Left cardiac atrium (tissue), 4 donors: ENCODE data around the gene HOMER2. TPM values are rescaled to one million over a fixed set of nuclear protein-coding genes. Genes with fewer than 3 reads are reported as not detected.

ENCODE experiments used
- ATAC-seq, 2 donors: fragments of 200-7000 bp; cut with Tn5 transposase; one replicate each; pipeline ENCODE4 v1.9.1; 2020; ENCODE audit warnings: mild to moderate bottlenecking in 2 of 2, moderate library complexity in 2 of 2
- DNase-seq: peaks from one replicate; pipeline ENCODE4 v3.0.0-alpha.2; 2020
- intact Hi-C, 2 donors: fragments of 100-400 bp; cut with DNase I; formaldehyde crosslinking; loops; one replicate each; pipeline versions ENCODE4 v1.14.1 to v1.15.1; 2022 to 2023
- total RNA-seq, 2 donors: library from RNA; stranded (reverse); fragmentation: NEBNext Ultra II Directional; extraction: Animal tissue kit (Norgen Biotek cat#: 25700); gene quantifications; one replicate each; pipeline ENCODE4 v1.2.1, GENCODE V29; 2021
- donor health status: DM: no; HTN: yes; CAD: no.
- donor health status: DM: no; HTN: yes; CAD: no; lungs with severe emphysema.
- donor health status: DM: yes; HTN: yes; CAD: no.
- donor health status: Dilated cardiomyopathy.

HOMER2 gene
- total RNA-seq, 2 donors from 2014 or later: 12.6 to 19.2 TPM

- intact Hi-C loops: loop anchor here (2.0 to 10.0 kb wide), 2 partner anchors 151 to 155 kb away; no protein-coding TSS in a partner anchor
- peak; percentile 92 for ATAC-seq
- peak; percentile 81 for DNase-seq
Measured at GRCh38 chr15:82849556-82850512, 102.7 kb downstream of the HOMER2 start.

- DNase-seq (no peak), ATAC-seq (no peak)
- intact Hi-C loops: loop anchor here in 1 of 2 donors (10.0 kb wide), 1 partner anchor 156 kb away; no protein-coding TSS in a partner anchor
Measured at GRCh38 chr15:82848241-82848993, 104.1 kb downstream of the HOMER2 start.

- DNase-seq (no peak), ATAC-seq (no peak)
- intact Hi-C loops: loop anchor here in 1 of 2 donors (10.0 kb wide), 1 partner anchor 157 kb away; no protein-coding TSS in a partner anchor
Measured at GRCh38 chr15:82847703-82848102, 104.8 kb downstream of the HOMER2 start.

- DNase-seq (no peak), ATAC-seq (no peak)
- intact Hi-C loops: loop anchor here in 1 of 2 donors (10.0 kb wide), 1 partner anchor 158 kb away; no protein-coding TSS in a partner anchor
Measured at GRCh38 chr15:82846621-82847020, 105.9 kb downstream of the HOMER2 start.

- ATAC-seq (no peak), DNase-seq (no peak)
- intact Hi-C loops: loop anchor here in 1 of 2 donors (10.0 kb wide), 1 partner anchor 159 kb away; no protein-coding TSS in a partner anchor
Measured at GRCh38 chr15:82845686-82846085, 106.8 kb downstream of the HOMER2 start.

GRCh38 chr15:82843566-82843965 lies 109.0 kb downstream of the HOMER2 start:
- ATAC-seq (no peak), DNase-seq (no peak)
- intact Hi-C loops: loop anchor here in 1 of 2 donors (10.0 kb wide), 1 partner anchor 161 kb away; no protein-coding TSS in a partner anchor

GRCh38 chr15:82840166-82840565 lies 112.4 kb downstream of the HOMER2 start:
- ATAC-seq: no peak
- no peak for DNase-seq
- intact Hi-C loops: loop anchor here in 1 of 2 donors (10.0 kb wide), 1 partner anchor 165 kb away; no protein-coding TSS in a partner anchor

GRCh38 chr15:82839136-82839535 lies 113.4 kb downstream of the HOMER2 start:
- intact Hi-C loops: no loop called here
- ATAC-seq (no peak), DNase-seq (no peak)

GRCh38 chr15:82838096-82838735 lies 114.3 kb downstream of the HOMER2 start:
- intact Hi-C loops: no loop called here
- DNase-seq (no peak), ATAC-seq (no peak)

- intact Hi-C loops: no loop called here
- no peak for DNase-seq
- no peak for ATAC-seq
Measured at GRCh38 chr15:82835391-82835917, 117.1 kb downstream of the HOMER2 start.

- intact Hi-C loops: no loop called here
- ATAC-seq: peak; percentile 32 to 54
- DNase-seq: no peak
Measured at GRCh38 chr15:82833362-82833682, 119.2 kb downstream of the HOMER2 start.

GRCh38 chr15:82832601-82833361 lies 119.7 kb downstream of the HOMER2 start:
- DNase-seq (no peak), ATAC-seq (peak in 1 of 2 donors; percentile 66)
- intact Hi-C loops: no loop called here

- intact Hi-C loops: no loop called here
- no peak for ATAC-seq
- no peak for DNase-seq
Measured at GRCh38 chr15:82831894-82832600, 120.5 kb downstream of the HOMER2 start.

GRCh38 chr15:82830427-82831173 lies 121.9 kb downstream of the HOMER2 start:
- no peak for ATAC-seq
- intact Hi-C loops: no loop called here
- no peak for DNase-seq

GRCh38 chr15:82829234-82829633 lies 123.3 kb downstream of the HOMER2 start:
- ATAC-seq (no peak), DNase-seq (no peak)
- intact Hi-C loops: loop anchor here in 1 of 2 donors (10.0 kb wide), 1 partner anchor 54 kb away; no protein-coding TSS in a partner anchor

GRCh38 chr15:82828075-82828474 lies 124.4 kb downstream of the HOMER2 start:
- intact Hi-C loops: loop anchor here in 1 of 2 donors (10.0 kb wide), 1 partner anchor 53 kb away; no protein-coding TSS in a partner anchor
- ATAC-seq (no peak), DNase-seq (no peak)

GRCh38 chr15:82823049-82823448 lies 129.5 kb downstream of the HOMER2 start:
- DNase-seq (no peak), ATAC-seq (no peak)
- intact Hi-C loops: loop anchor here in 1 of 2 donors (10.0 kb wide), 1 partner anchor 48 kb away; no protein-coding TSS in a partner anchor
